Ramos (cell line): ENCODE results near the gene ITM2C.

Source experiments
- in situ Hi-C: fragments of 300-500 bp; cut with MboI; formaldehyde crosslinking; loops from one replicate; pipeline ENCODE4 v1.14.3; 2022; ENCODE audit warnings: low sequenced_read_pairs; ENCODE audit not compliant: unreplicated experiment

ITM2C gene

DNA sequence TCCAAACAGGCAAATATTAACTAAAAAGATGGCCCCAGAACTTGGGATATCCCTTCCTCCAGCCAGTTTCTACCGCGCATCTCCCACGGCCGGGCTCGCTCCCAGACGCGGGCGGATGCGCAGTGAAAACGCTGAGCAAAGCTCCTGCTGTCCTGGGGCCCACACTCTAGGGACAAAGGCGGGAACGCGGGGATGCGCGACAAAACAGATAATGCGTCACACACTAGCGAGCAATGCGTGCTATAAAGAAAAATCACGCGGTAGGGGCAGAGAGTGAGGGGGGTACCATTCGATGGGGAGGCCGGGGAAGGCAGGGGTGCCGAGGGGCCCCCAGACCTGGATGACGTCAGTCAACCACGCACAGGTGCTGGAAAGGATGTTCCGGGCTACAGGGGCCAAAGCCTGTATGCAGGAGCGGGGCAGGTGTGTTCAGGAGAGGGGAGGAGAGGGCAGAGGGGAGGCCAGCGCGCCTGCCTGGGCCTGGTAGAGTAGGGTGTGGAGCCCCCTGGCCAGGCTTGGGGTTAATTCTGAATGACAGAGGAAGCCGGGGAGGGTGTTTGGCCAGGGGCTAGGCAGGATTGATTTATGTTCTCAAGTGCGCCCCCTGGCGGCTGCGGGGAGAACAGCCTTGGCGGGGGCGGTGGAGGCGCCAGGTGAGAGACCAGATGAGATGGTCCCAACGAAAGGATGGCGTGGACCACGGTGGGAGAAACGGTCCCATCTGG lies 14.9 kb upstream of the ITM2C start:
- in situ Hi-C loops, result no loop called here

DNA sequence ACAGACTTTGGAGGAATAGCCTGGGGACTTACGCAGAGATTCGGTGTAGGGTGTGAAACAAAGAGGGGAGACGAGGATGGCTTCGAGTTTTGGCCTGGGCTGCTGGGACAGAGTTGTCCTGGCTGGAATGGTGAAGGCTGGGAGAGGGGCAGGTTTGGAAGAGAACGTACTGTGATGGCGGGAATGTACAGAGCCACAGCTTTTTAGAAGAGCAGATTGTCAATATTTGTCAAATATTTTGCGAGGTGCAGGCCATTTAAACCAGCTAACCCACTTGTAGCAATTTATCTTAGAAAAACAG lies 14.4 kb upstream of the ITM2C start:
- in situ Hi-C loops, result no loop called here

DNA sequence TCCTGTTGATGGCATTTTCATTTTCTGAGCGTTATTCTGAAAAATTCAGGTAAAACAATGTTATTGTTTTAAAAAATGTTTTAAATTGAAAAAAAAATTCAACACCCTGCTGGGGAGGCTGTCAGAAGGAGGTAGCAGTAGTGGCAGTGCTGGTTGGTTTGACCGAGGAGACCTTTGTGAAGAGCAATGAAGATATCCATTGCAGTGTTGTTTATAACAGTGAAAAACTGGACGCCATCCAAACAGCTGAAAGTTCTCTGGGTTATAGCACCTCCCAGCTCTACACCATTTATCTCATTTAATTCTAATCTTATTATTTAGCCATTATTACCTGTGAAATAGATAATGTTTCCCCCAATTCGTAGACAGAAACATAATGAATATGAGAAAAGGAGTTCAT lies 12.6 kb upstream of the ITM2C start:
- in situ Hi-C loops, result no loop called here

DNA sequence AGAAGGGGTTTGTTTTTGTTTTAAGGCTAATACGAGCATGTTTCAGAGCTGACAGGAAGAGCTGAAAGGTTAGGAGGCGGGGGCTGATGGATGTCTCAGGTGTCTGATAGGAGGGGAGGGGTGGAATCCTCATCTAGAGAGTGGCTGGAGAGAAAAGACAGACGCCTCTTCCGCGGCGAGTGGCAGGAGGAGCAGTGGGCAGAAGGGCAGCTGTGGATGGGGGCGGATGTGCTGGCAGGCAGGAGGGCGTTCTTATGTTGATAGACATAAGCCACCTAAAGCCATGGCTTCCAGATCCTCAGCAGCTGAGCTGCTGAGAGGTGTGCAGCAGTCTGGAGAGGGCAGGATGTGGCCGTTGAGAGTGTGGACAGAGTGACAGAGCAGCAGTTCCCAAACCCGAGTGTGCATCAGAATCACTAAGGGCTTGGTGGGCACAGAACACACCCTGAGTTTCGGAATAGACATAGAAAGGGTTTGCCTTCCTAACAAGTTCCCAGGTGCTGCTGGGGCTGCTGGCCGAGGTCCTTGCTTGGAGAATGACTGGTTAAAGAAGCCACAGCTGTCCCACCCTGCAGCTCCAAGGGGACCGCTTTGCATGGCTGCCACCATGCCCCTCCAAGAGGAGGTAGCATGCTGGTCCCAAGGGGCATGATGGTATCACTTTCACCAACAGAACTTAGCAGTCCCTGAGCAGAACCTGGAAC lies 3.0 kb upstream of the ITM2C start:
- in situ Hi-C loops, result no loop called here

DNA sequence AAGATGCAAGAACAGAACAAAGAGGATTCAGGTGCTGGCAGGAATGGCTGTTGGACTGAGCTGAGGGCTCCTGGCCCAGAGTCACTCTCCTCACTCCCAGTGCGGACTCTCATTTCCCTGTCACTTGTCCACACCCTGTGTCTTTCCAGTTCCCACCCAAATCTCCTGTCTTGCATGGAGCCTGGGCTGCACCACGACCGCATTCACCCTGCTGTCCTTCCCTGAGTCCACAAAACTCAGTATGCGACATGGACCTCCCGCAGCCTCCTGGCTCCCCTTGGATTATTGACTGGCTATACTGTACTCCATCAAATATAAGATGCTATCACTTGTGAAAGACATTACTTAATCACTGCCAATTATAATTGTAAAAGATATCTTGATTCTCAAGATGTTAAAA lies 2.5 kb upstream of the ITM2C start:
- in situ Hi-C loops, result no loop called here

DNA sequence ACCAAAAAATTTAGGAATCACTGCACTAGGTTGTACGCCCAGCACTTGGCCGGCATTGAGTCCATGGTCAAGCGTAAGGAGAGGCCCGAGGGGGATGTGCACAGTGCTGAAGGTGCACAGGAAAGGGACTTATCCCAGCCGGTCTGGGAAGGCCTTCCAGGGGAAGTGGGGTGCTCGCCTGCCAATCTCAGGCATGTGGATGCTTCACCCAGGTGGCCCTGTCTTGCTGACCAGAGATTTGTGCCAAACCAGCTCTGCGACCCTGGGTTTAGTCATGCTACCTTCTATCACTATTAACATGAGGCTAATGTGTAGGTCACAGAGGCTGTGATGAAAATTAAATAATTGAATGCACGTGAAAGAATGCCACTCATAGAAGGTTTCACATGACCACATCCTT lies 1.7 kb upstream of the ITM2C start:
- in situ Hi-C loops, result no loop called here

DNA sequence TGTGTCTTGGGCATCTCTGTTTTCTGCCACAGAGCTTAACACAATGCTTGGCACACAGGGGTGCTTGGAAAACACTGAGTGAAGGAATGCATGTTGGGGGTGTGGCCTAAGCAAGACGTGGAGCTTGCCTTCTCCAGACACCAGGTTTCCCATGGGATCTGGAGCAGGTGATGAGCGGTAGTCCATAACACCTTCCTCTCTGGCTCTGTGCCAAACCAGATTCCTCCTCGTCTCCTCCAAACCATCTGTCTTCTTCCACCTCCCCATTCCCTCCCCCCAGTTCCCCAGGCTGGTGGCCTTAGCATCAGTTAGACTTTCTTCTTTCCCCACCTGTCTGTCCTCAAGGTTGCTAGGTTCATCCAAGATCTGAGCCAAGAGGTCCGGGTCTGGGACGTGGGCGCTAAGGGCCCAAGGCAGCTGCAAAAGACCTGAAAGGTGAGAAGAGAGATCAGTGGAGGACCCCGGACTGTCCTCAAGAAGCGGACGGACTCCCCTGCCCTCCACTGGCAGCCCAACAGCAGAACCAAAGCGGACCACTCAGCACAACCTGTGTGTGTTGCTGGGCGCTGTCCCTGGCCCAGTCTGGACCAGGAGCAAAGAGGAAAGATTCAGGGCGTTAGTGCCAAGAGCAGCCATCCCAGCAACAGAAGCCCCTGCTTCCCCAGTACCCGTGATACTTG lies 1.2 kb upstream of the ITM2C start:
- in situ Hi-C loops, result no loop called here

DNA sequence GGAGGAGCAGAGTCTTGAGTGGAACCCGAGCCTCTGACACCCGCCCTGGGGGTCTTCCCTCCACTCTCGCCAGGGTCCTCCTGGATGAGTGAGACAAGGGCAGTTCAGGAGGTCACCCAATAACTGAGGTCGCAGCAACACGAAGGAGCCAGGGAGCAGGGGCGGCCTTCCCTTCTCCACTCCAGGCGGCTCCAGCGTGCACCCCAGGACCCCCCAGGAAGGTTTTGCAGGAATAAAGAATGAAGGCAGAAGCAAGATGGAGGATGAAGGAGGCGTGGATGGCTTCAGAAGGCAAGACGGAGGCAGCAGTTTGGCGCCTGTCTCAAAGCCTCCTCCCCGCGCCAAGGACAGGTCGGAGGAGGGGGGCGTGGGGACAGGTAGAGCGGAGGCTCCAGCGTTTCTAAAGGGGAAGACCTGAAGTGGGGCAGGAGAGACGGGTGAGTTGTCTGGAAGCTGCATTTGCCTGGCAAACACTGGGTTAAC lies 579 bp upstream of the ITM2C start:
- in situ Hi-C loops, result no loop called here

DNA sequence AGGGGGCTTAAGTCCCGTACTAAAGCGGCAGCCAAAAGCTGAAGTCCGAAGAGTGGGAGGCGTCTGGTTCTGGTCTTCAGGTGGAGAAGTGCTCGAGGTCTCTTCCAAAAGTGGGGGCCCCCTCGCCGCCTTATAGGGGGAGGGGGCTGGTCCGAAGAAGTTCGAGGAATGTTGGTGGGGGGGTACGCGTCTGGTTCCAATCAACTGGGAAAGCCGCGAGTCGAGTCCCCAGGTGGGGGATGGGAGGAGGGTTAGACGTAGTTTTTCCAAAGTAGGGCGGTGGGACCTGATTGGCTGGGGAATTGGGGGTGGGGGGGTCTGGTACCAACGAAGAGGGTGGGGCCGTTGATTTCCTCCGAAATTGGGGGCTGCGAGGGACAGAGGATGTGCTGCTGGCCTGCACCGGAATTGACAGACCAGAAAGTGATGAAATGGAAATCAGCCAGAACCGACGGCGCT lies 594 bp downstream of the ITM2C start:
- in situ Hi-C loops, result no loop called here

DNA sequence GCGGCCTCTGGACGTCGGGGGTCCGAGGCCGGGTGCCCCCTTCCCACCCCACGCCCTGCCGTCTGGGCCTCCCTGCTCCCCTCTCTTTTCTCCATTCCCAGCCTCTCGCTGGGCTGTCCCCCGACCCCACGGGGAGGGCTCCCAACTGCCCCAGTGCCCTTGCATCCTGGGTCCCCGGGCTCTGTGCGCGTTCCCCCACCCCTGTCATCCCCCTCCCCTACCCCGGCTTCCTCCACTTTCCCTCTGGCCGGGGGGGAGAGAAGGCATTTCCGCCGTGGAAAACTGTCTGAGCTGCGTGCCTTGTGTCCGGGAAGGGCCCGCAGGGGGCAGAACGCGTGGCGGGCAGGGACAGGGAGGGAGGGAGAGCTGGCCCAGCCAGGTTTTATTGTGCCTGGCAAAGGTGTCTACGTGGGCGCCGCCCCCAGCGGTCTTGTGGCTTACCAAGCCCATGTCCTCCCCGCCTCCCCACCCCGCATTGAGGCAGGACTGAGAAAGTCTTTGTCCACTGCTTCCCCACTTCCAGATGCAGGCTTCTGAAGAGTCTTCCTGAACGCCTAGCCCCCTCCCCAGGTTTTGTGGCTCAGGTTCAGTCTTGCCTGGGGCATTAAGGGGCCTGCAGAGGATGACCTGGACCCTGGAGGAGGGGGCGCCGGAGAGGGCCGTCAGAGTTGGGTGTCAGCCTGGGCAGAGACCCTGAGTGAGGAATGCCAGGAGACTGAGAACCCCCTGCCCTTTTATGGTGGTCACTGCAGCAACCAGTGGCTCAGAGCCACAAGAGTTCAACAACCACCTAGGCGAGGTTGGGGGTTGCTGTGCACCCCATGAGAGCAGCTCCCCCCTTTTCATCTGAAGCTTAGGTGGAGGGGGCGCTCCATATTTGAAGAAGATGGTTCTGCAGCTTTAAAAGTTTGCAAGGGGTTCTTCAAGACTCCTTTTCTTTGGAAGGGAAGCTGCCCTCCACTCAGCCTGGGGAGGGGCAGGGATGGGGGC lies 1.3 kb downstream of the ITM2C start:
- in situ Hi-C loops, result no loop called here

DNA sequence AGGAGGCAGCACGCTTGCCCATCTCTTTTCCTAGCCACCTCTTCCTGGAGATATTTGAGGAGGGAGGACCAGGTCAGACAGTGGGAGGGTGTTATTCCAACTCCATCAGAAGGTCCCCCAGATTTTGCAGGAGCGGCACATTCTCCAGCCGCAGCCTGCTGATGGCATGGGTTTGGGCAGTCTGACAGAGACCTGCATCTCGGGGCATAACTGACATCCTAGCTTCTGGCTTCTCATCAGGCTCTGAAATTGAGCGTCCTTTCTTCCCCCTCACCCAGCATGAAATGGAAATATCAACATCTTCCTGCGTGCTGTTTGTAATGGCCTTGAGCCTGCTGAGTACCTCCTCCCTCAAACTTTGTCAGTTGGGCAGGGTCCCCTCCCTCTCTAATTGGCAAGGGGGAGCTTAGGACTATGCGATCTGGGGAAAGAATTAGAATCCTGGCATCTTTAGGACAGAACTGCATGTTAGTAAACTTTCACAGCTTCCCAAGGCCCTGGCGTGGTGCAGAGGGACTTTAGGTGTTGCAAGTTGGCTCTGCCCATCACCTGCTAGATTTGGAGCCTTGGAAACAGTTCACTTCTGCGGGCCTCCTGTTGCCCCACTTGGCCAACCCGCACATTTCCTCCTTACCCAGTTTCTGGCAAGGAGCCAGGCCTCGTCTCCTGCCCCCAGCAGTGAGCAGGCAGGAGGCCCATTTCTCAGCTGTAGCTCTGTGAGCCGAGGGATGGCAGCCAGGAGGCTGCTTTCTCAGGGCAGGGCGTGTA lies 2.2 kb downstream of the ITM2C start:
- in situ Hi-C loops, result no loop called here

DNA sequence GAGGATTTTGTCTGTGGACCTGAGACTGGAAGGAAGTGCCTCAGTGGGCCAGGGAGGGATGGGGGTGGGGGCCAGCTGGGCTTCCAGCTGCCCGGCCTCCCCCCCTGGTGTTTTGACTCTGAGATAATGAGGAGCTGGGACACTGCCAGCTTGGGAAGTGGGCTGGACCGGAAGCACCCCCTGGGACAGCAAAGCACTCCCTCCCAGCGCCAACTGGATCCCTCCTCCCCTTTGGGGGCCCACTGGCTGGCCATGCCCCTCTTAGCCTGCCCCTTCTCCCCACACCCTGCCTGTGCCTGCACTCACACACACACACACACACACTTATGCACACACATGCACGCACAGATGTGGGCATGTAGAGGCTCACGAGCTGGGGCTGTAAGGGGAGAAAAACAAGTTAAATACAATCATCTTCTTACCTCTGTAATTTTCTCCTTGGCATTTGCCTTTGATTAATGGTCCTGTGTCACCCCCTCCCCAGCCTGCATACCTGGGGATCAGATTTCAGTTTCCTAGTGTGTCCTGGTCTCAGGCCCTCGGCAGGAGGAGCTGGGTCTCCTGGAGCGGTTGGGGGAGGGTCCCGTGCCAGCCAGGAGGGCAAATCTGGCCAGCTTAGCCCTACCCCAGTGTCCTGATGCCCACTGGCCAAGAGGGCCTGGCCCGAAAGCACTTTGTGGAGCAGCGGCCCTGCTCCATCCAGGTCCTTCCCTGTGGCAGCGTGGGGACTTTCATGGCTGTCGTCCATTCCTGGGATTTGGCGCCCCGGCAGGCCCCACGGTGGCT lies 3.6 kb downstream of the ITM2C start:
- in situ Hi-C loops, result no loop called here

DNA sequence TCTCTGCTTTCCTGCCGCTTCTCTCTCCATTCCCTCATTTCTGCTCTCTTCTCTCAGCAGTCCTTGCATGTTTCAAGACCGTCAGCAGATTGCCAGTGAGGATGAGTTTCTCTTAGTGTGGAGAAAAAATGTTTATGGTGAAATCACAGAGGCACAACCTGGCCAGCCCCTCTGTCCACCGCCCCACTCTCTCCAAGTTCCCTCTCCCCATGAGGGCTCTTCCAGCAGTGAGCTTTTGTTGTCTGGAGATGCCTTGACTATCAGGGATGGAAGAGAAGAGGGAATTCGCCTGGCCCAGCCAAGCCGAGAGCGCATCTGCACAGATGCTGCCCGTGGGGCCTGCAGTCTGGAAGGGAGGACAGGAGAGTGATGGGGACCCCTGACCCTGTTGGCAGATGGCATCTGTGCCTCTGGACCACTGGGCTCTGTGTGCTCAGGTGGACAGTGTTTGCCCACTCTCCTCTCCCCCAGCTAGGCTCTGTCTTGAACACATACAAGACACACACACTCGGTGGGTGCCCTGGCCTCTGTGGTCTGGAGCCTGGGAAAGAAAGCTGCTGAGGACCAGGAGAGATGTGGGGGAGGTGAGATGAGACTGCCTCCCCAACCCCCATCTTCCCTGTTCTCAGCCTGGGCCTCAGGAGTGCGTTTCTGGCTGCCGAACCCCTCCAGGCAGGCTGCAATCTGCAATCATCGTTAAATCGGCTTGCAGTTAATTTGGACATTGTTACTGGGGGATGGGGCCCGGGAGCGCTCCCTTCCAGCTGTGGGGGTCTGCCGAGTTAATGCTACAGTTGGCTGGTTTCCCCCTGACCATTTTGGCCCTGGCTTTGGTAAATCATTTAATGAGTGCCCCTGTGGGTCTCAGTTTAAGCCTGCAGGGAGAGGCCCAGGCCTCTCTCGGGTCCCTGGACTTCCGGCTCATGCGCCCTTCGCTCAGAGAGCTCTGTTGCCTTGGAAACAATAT lies 4.5 kb downstream of the ITM2C start:
- in situ Hi-C loops, result no loop called here

DNA sequence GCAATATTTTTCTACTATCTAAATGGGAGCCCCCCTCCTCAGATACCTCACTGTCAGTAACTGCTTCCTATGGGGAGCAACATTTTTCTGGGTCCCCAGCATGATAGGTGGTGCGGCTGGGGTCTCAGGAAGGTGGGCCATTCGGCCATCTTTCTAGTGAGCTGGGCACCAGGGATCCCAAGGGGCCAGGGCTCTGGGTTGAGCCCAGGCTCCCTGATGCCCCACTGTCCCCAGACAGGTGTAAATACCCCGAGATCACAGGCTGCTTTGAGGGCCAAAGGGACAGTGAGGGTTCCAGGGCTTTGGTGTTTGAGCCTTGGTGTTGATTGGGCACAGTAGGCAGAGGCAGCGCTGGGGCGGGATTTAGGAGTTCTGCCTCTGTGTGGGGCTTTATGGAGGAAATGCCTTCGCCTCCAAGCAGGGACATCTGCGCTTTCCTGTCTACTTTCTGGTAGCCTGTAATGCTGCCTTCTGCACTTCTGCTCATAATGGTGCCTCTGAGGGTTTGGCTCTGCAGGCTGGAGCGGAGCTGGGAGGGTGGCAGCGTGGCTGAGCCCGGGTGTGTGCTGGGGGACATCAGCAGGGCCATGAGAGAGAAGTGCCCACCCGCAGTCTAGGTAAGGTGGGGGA lies 5.3 kb downstream of the ITM2C start:
- in situ Hi-C loops, result no loop called here

DNA sequence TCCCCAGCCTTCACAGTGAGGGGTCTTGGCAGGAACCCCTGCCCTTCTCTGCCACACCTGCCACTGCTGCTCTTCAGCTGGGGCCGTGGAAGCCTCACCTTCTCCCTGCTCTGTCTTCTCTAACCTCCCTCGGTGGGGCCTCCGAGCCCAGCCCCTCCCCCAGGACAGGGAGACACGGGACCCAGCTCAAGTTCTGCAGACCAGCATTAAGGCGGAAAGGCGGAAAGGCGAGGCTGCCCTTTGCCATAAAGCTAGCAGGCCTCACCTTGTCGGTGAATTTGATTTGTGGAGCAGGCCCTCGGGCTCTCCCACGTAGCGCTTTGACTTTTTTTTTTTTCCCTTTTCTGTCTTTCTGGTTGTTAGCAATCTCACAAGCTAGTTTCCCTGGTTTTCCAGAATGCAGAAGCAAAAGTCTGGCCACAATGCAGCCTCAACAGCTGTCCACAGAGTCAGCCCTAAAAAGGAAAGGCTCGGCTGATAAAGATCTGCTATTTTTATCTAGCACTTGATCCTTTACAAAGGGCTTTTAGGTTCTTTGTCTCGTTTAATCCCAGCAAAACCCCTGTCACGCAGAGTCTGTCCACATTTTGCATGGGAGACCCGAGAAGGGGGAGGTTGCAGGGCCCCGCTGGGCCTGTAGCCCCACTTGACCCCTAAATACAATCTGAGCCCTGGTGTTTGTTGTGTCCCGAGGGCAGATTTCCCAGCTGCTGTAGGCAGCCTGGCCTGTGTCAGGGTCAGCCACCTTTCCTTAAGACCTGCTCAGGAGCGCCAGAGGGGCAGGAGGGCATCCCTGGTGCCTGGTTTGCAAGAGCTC lies 6.0 kb downstream of the ITM2C start:
- in situ Hi-C loops, result no loop called here

DNA sequence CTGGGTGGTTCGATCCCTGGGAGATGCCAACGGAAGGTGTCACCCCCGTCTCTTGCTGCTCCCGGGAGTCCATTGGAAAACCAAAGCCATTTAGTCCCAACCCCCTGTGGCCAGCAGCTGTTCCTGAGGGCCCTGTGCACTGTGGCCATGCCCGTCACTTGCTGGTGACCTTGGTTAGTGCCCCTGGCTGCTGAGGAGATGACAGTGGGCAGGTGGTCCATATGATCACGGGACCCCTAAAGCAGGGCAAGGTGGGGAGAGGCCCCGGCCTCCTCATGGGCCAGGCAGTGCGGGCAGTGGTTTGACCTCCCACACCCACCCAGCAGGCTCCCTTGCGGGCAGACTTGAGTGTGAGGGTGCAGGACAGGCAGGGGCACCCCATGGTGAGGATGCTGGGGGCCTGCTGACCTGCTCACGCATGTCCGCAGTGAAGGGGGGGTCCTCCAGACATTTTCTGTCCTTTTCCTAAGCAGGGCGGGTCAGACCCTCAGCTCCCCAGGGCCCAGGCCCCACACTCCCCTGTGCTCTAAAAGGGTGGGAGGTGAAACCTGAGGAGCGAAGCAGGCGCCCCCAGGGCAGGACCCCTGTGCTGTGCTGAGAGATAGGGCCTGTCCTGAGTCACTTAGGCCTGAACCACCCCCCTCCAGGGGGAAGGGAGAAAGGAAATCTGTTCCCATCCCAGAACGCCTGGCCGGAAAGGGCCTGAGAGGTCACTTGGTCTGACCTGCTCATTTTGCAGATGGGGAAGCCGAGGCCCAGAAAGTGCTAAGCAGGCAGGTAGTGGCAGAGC lies 6.8 kb downstream of the ITM2C start:
- in situ Hi-C loops, result no loop called here
